HL-60/S4 treated with retinoic acid at 250 ng/mL for 4 days and 3 days (cell line): ENCODE results near the gene KCNAB3.

Experiments used
- in situ Hi-C: fragments of 300-500 bp; cut with MboI; formaldehyde crosslinking; loops from 2 replicates; pipeline ENCODE4 v1.7.0; 2022; ENCODE audit warnings: low sequenced_read_pairs

KCNAB3 gene

DNA sequence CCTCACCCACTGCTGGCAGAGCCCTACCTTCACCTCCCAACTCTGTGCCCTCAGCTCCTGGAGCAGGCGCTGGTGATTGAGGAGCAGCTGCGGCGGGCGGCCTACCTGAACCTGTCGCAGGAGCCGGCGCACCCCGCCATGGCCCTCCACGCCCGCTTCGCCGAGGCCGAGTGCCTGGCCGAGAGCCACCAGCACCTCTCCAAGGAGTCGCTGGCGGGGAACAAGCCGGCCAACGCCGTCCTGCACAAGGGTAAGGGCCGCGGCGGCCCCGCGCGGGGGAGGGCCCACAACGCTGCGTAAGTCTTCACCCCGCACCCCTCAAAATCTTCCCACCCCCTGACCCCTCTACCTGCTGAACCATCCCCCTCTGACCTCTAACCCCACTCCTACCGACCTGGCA lies 20.6 kb downstream of the KCNAB3 start:
- in situ Hi-C loops: no loop called here

GRCh38 chr17:7903154-7904103 lies 26.2 kb downstream of the KCNAB3 start:
- in situ Hi-C loops: no loop called here

GRCh38 chr17:7897773-7898172 lies 31.9 kb downstream of the KCNAB3 start:
- in situ Hi-C loops: no loop called here

DNA sequence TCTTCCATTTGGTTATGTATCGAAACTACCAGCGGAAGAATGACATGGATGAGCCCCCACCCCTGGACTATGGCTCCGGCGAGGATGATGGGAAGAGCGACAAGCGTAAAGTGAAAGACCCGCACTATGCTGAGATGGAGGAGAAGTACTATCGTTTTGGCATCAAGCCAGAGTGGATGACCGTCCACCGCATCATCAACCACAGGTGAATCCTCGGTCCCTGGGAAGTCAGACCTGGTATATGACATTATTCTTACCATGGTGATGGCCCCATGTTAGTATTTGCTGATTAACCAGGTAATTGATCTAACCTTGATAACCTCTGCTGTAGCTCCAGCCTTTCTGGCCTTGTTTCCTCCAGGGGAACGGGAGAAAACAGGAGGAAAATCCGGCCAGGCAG lies 32.6 kb downstream of the KCNAB3 start:
- in situ Hi-C loops: no loop called here

DNA sequence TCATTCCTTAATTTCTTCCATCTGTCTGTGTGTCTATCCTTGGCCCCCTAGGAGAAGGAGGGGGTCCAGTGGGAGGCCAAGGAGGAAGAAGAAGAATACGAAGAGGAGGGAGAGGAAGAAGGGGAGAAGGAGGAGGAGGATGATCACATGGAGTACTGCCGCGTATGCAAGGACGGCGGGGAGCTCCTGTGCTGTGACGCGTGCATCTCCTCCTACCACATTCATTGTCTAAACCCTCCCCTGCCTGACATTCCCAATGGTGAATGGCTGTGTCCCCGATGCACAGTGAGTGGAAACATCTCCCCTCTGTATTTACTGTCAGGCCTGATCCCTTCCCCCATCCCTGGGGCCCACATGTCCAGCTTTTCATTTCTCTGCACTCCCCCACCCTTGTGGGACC lies 34.8 kb downstream of the KCNAB3 start:
- in situ Hi-C loops: no loop called here

DNA sequence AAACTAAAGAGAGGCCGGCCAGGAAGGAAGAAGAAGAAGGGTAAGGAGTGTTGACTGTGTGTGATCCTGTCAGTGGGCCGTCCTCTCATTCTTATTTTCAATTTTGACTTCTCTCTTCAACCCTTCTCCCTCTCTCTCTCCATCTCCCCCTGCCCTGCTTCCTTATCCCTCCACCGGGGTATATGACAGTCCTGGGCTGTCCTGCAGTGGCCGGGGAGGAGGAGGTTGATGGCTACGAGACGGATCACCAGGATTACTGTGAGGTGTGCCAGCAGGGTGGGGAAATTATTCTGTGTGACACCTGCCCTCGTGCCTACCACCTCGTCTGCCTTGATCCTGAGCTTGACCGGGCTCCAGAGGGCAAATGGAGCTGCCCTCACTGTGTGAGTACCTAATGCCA lies 35.4 kb downstream of the KCNAB3 start:
- in situ Hi-C loops: no loop called here

GRCh38 chr17:7893187-7893880 lies 36.3 kb downstream of the KCNAB3 start:
- in situ Hi-C loops: no loop called here

DNA sequence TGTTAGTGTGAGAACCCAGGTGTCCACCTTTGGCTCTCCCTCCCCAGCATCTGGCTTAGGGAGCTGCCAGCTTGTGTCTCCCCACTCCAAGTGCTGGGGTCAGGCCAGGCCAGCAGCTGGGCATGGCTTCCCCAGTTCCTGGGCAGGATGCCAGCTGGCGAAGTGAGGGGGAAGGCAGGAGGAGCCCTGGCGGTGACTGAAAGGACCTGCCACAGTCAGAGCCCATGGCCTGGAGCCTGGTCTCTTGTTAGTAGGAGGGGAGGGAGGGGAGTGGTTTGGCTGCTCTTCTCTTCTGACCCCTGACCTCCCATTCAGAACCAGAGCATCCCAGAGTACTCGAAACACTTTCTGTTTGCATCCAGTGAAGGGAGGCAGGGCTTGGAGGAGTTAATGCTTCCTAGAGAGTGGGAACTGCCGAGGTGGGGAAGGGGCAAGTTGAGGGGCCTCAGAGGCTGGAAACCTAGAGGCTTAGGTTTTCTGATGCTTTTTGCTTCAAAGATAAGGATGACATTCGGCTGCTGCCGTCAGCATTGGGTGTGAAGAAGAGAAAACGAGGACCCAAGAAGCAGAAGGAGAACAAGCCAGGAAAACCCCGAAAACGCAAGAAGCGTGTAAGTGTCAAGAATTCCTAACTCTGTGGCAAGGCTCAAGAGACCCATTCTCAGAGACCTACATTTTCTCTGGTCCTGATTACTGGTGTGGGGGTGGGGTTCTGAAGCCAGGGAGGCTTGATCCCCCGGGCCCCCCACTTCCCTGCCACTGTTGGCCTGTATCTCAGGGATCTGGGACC lies 40.3 kb downstream of the KCNAB3 start:
- in situ Hi-C loops: no loop called here

GRCh38 chr17:7888184-7888920 lies 41.3 kb downstream of the KCNAB3 start, which contains the start of gene CHD3:
Gene CHD3 (plus strand): TSS chr17:7888789. CDS start chr17:7889001, 212 bp downstream.
- in situ Hi-C loops: no loop called here

DNA sequence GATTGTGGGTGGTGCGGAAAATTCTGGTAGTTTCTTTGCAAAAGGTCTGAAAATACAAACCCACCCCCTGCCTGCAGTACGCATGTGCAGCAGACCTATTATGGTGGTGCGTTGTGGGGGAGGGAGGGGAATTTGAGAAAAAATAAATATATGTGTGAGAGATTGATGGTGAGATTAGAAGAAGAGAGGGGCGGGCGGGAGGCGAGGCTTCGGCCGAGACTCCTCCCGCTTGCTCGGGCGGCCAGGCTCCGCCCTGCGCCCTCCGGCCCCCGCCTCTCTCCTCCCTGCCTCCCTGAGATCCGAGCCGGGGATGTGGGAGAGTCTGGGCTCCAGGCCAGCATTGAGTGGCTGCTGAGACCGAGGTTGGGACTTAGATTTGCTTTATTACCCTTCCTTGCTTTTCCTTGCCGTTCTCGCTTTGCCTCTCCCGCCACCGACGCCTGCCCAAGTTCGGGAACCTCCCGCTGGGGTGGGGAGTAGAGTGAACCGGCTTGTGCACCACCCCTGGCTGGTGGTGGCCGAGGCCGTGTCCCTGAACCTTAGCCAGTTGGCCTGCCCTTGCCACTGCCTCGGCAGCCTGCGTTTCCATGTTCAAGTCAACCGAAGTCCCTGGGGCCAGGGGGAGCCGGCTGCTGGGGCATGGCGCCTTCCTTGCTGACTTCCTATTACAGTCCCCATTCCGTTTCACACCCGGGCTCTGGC lies 42.0 kb downstream of the KCNAB3 start:
- in situ Hi-C loops: no loop called here

DNA sequence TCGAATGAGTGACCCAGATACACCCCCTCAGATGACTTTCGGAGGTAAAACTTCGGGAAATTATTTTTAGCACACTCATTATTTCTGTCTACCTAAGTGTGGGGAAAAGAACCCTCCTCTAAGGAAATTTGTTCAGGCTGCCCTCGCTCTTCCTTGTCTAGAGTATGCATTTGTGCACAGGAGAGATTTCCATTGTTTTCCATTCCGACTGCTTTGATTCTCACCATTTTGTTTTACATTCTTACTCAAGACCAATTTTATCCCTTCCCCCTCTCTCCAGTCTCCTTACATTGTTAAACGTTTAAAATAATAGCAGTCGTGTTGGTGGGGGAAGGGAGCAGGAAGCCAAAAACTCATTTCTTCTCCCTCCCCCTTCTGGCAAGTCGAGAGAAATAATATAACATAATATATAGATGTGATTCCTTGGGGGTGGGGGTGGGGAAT lies 42.6 kb downstream of the KCNAB3 start:
- in situ Hi-C loops: no loop called here

- in situ Hi-C loops: no loop called here
These were observed 43.2 kb downstream of the KCNAB3 start for GRCh38 chr17:7886227-7887037.

- in situ Hi-C loops: no loop called here
These were observed 44.1 kb downstream of the KCNAB3 start for GRCh38 chr17:7885367-7886226.

DNA sequence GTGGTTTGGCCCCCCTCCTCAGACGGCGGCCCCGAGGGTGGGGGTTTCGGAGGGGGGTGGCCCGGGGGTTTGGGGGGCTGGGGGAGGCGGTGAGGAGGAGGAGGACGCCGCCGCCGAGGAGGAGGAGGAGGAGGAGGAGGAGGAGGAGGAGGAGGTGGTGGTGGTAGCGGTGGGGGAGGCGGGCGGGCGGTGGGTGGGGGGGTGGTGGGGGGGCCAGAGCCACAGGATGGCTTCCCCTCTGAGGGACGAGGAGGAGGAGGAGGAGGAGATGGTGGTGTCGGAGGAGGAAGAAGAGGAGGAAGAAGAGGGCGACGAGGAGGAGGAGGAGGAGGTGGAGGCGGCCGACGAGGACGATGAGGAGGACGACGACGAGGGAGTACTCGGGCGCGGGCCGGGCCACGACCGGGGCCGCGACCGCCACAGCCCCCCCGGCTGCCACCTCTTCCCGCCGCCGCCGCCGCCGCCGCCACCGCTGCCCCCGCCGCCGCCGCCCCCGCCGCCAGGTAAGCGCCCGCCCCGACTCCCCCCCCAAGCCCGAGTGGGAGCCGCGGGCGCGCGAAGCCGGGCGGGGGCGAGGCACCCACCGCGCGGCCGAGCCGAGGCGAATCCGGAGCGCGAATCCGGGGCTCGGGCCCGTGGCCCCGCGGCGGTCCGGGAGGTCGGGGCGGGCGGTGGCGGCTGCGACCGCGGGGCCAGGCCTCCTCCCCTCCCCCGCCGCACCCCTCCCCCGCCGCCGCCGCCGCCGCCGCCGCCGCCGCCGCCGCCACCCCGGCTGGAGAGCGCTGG lies 44.9 kb downstream of the KCNAB3 start:
- in situ Hi-C loops: no loop called here

- in situ Hi-C loops: no loop called here
These were observed 45.8 kb downstream of the KCNAB3 start for GRCh38 chr17:7883781-7884386.

DNA sequence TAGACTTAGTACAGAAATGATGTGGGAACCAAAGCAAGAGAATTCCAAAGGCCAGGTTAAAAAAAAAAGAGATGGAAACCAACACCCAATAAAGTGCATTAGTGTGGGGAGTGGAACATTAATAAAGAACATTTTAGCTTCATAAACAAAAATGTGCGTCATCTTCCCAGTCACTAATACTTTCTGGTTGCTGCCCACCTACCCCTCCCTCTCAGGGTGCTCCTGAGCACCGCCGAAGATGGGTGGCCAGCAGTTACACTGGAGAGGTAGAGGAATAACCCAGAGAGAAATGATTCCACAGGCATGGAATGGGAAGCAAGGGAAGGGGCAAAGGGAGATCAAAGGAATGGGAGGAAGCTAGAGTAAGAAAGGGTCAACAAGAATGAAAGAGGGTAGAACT lies 47.0 kb downstream of the KCNAB3 start:
- in situ Hi-C loops: no loop called here

GRCh38 chr17:7882068-7882467 lies 47.6 kb downstream of the KCNAB3 start:
- in situ Hi-C loops: no loop called here
